ENCODE measurements around the gene HYCC2. TPM values are rescaled to one million over a fixed set of nuclear protein-coding genes. Genes with fewer than 3 reads are reported as not detected.

The HYCC2 gene
- total and polyA plus RNA-seq, 2 donors (not counting 3 experiments of a cell fraction or from before 2014, with no cell fraction given), result 3.0 to 21.2 TPM

DNA sequence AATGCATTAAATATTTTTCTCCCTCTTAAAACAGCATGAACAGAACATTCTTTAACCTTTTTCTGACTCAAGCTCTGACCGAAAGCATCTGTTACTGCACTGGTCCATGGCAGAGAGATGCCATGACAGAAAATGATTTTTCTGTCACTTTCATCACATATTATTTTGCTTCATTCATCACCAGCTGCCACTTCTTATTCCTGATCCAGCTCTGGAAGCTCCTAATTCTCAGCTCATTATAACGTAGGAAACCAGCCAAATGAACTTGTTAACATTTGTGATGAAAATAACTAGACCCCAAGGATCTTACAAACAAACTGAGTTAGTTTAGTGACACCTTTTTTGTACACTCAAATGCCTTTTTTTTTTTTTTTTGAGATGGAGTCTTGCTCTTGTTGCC is 36.9 kb upstream of the HYCC2 start:
- TF ChIP-seq JUN (IDR thresholded peaks at IDR 0.05; ENCODE audit: borderline replicate concordance, insufficient read depth, insufficient read length, low read depth) (no peak), EZH2 (IDR thresholded peaks at IDR 0.05; ENCODE audit: borderline replicate concordance, low read depth, low read length, severe bottlenecking) (no peak), MYC (IDR thresholded peaks at IDR 0.05; ENCODE audit: low read depth, low read length) (no peak)
- no peaks in the 10 kb centered on the region for H3K9me3 ChIP-seq (replicated peaks; ENCODE audit: control insufficient read depth, insufficient read depth, low read length)
- FAIRE-seq (no peak), DNase-seq (ENCODE audit: low read depth, low spot score) (no peak)
- H3K4me2 ChIP-seq (ENCODE audit: insufficient read depth, low read length), result no peak overlapping the region
- H4K20me1 ChIP-seq (replicated peaks; ENCODE audit: control insufficient read depth, extremely low read depth, insufficient read depth, low read length), result no peaks in the 10 kb centered on the region
- no TSS peak for BruUV-seq (replicated peaks)
- H3K27ac ChIP-seq (ENCODE audit: insufficient read depth, low read depth, low read length), result no peak overlapping the region
- H3K9ac ChIP-seq (replicated peaks; ENCODE audit: extremely low read depth, insufficient read depth, low read length), result no peak overlapping the region
- no peaks in the 10 kb centered on the region for H3K9me1 ChIP-seq (replicated peaks; ENCODE audit: control insufficient read depth, extremely low read depth, insufficient read depth, low read length)
- no peaks in the 10 kb centered on the region for H3K4me1 ChIP-seq (ENCODE audit: control insufficient read depth, extremely low read depth, insufficient read depth, low read length)
- no peaks in the 10 kb centered on the region for H3K36me3 ChIP-seq (ENCODE audit: control insufficient read depth in 2 of 2, extremely low read depth in 1 of 2, insufficient read depth in 2 of 2, low read length in 2 of 2)
- no peak overlapping the region for H2AFZ ChIP-seq (ENCODE audit: low read depth, low read length)
- no peaks in the 10 kb centered on the region for H3K79me2 ChIP-seq (ENCODE audit: control insufficient read depth, insufficient read depth, low read length)
- dilution Hi-C loops (cut with MboI; ENCODE audit: extremely low pct_ligation_motif_present, low sequenced_read_pairs) (no loop called here), intact Hi-C loops (cut with micrococcal nuclease) (no loop called here)
- H3K4me3 ChIP-seq (replicated peaks in 1 of 3; ENCODE audit: insufficient read depth in 1 of 3, low read depth in 1 of 3, low read length in 3 of 3), result no peak overlapping the region
- ChIA-PET POLR2A (no interaction called here), CTCF (interaction anchor here (1.0 to 1.5 kb wide), 2 partner anchors 9 to 50 kb away, joined by 3 to 4 read pairs; no protein-coding TSS in a partner anchor)
- H3K27me3 ChIP-seq (ENCODE audit: control insufficient read depth in 2 of 2, insufficient read depth in 2 of 2, low read length in 2 of 2), result no peaks in the 10 kb centered on the region

DNA sequence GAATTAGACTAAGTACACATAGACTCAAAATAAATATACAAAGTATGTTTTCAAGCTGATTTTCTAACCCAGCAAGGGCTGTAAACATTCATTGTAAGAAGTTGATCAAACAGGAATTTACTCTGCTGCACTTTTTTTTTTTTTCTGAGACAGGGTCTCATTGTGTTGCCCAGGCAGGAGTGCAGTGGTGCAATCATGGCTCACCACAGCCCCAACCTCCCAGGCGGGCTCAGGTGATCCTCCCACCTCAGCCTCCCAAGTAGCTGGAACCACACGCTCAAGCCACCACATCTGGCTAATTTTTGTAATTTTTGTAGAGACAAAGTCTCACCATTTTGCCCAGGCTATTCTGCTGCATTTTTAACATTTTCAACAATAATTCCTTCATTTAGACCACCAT is 36.2 kb upstream of the HYCC2 start:
- no TSS peak for BruUV-seq (replicated peaks)
- Histone ChIP-seq H3K9ac (replicated peaks; ENCODE audit: extremely low read depth, insufficient read depth, low read length) (no peak overlapping the region), H3K79me2 (ENCODE audit: control insufficient read depth, insufficient read depth, low read length) (no peaks in the 10 kb centered on the region), H2AFZ (ENCODE audit: low read depth, low read length) (no peak overlapping the region), H3K36me3 (ENCODE audit: control insufficient read depth in 2 of 2, extremely low read depth in 1 of 2, insufficient read depth in 2 of 2, low read length in 2 of 2) (no peaks in the 10 kb centered on the region), H3K4me2 (ENCODE audit: insufficient read depth, low read length) (no peak overlapping the region), H4K20me1 (replicated peaks; ENCODE audit: control insufficient read depth, extremely low read depth, insufficient read depth, low read length) (no peaks in the 10 kb centered on the region), H3K27ac (ENCODE audit: insufficient read depth, low read depth, low read length) (no peak overlapping the region), H3K9me3 (replicated peaks; ENCODE audit: control insufficient read depth, insufficient read depth, low read length) (no peaks in the 10 kb centered on the region), H3K4me3 (replicated peaks in 1 of 3; ENCODE audit: insufficient read depth in 1 of 3, low read depth in 1 of 3, low read length in 3 of 3) (no peak overlapping the region), H3K27me3 (ENCODE audit: control insufficient read depth in 2 of 2, insufficient read depth in 2 of 2, low read length in 2 of 2) (no peaks in the 10 kb centered on the region), H3K4me1 (ENCODE audit: control insufficient read depth, extremely low read depth, insufficient read depth, low read length) (no peaks in the 10 kb centered on the region), H3K9me1 (replicated peaks; ENCODE audit: control insufficient read depth, extremely low read depth, insufficient read depth, low read length) (no peaks in the 10 kb centered on the region)
- POLR2A ChIA-PET, result interaction anchor here (0.7 kb wide), 1 partner anchor 37 kb away, joined by 4 read pairs; no protein-coding TSS in a partner anchor
- dilution Hi-C loops (cut with MboI; ENCODE audit: extremely low pct_ligation_motif_present, low sequenced_read_pairs), result no loop called here
- TF ChIP-seq FOS (IDR thresholded peaks at IDR 0.05; ENCODE audit: borderline replicate concordance, insufficient read depth, low read length) (no peak), POLR2AphosphoS5 (IDR thresholded peaks at IDR 0.05; ENCODE audit: insufficient read depth, low read depth, low read length) (no peak), MYC (IDR thresholded peaks at IDR 0.05; ENCODE audit: low read depth, low read length) (no peak), POLR2A (IDR thresholded peaks at IDR 0.05; ENCODE audit: low read depth, low read length) (no peak), JUN (IDR thresholded peaks at IDR 0.05; ENCODE audit: borderline replicate concordance, insufficient read depth, insufficient read length, low read depth) (no peak), GATA2 (IDR thresholded peaks at IDR 0.05; ENCODE audit: insufficient read depth, insufficient read length, low read depth, low read length) (no peak), EZH2 (IDR thresholded peaks at IDR 0.05; ENCODE audit: borderline replicate concordance, low read depth, low read length, severe bottlenecking) (no peak)
- TF ChIP-seq, protein P1, sequence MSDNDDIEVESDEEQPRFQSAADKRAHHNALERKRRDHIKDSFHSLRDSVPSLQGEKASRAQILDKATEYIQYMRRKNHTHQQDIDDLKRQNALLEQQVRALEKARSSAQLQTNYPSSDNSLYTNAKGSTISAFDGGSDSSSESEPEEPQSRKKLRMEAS (IDR thresholded peaks at IDR 0.05; ENCODE audit: insufficient read depth, insufficient read length), result no peak
- TF ChIP-seq, protein P2, sequence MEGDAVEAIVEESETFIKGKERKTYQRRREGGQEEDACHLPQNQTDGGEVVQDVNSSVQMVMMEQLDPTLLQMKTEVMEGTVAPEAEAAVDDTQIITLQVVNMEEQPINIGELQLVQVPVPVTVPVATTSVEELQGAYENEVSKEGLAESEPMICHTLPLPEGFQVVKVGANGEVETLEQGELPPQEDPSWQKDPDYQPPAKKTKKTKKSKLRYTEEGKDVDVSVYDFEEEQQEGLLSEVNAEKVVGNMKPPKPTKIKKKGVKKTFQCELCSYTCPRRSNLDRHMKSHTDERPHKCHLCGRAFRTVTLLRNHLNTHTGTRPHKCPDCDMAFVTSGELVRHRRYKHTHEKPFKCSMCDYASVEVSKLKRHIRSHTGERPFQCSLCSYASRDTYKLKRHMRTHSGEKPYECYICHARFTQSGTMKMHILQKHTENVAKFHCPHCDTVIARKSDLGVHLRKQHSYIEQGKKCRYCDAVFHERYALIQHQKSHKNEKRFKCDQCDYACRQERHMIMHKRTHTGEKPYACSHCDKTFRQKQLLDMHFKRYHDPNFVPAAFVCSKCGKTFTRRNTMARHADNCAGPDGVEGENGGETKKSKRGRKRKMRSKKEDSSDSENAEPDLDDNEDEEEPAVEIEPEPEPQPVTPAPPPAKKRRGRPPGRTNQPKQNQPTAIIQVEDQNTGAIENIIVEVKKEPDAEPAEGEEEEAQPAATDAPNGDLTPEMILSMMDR (IDR thresholded peaks at IDR 0.05; ENCODE audit: extremely low read depth in 1 of 2, insufficient read depth in 1 of 2, low read depth in 1 of 2, low read length in 2 of 2), result no peak
- DNase-seq (ENCODE audit: low read depth, low spot score) (no peak), FAIRE-seq (no peak)
- intact Hi-C loops (cut with micrococcal nuclease), result no loop called here
- CTCF ChIA-PET, result interaction anchor here (1.0 to 1.1 kb wide), 2 partner anchors 23 to 50 kb away, joined by 3 to 4 read pairs; no protein-coding TSS in a partner anchor
